GM10266 (cell line): ENCODE data around the gene RNF41.

Experiments
- DNase-seq: peaks from one replicate; pipeline ENCODE4 v3.0.0; 2012; ENCODE audit errors: extremely low spot score
- TF ChIP-seq, protein P1 (sequence below): IDR thresholded peaks from 2 replicates; pipeline ENCODE4 v1.5.1; 2012; ENCODE audit warnings: mild to moderate bottlenecking, low read depth; ENCODE audit not compliant: control insufficient read depth, insufficient read depth; ENCODE audit errors: missing control alignments

RNF41 gene

GRCh38 chr12:56242986-56243385, 21.3 kb upstream of the RNF41 start:
- TF ChIP-seq, protein P1, sequence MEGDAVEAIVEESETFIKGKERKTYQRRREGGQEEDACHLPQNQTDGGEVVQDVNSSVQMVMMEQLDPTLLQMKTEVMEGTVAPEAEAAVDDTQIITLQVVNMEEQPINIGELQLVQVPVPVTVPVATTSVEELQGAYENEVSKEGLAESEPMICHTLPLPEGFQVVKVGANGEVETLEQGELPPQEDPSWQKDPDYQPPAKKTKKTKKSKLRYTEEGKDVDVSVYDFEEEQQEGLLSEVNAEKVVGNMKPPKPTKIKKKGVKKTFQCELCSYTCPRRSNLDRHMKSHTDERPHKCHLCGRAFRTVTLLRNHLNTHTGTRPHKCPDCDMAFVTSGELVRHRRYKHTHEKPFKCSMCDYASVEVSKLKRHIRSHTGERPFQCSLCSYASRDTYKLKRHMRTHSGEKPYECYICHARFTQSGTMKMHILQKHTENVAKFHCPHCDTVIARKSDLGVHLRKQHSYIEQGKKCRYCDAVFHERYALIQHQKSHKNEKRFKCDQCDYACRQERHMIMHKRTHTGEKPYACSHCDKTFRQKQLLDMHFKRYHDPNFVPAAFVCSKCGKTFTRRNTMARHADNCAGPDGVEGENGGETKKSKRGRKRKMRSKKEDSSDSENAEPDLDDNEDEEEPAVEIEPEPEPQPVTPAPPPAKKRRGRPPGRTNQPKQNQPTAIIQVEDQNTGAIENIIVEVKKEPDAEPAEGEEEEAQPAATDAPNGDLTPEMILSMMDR: no peak
- DNase-seq: no peak

DNA sequence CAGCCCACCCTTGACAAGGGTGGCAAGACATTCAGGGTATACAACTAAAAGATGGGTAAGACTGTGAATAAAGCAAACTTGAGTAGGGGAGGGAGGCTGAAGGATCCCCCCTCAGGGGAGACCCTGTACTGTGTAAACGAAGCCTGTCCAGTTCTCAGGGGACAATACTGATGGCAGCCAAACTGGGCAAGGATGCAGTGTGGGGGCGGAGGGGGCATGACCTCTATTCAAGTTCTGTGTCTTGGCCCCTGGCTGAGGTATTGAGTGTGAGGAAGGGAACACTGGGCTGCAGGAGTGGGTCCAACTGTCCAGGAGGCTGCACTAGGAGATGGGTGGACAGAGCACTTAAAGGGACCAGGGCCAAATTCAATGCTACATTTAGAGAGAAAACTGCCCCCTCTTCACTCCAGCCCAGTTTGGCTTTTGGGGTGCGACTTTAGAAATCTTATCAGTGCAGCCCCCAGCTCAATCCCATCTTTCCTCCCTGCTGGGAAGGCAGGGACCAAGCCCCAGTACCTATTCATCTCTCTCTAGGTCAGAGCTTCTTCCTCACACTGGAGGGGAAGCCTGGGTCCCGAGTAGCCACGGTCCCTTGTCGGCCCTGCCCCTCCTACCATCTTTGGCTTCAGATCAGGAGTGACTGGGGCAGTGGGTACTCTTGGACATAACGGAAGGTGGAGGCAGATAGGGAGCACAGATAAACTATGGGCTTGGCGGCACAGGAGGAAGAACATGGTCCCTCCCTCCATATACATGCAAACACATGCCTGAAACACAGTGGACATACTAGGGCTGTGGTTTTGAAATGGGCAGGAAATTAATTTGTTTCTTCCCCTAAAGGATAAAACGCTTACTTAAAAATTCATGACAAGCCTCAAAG, 19.9 kb upstream of the RNF41 start:
- TF ChIP-seq, protein P1: no peak
- DNase-seq: no peak

DNA sequence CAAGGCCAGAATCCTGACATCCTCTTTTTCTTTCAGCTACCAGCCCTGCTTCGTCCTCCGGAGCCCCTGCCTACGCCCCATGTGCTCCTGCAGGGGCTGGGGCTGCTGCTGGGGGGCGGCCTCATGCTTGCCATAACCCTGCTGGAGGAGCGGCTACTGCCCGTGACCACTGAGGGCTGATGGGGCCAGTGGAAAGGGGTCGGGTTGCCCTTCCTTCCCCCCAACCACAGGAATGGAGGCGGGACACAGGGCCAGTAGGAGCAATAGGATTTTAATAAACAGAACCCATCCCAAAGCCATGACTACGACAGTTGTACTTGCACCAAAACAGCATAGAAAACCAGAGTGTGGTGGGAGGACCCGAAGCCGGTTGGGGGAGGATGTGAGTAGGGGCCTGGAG, 15.8 kb upstream of the RNF41 start:
- DNase-seq: no peak
- TF ChIP-seq, protein P1: no peak

- TF ChIP-seq, protein P1: no peak
- DNase-seq: no peak
Measured at GRCh38 chr12:56236985-56237384, 15.3 kb upstream of the RNF41 start.

DNA sequence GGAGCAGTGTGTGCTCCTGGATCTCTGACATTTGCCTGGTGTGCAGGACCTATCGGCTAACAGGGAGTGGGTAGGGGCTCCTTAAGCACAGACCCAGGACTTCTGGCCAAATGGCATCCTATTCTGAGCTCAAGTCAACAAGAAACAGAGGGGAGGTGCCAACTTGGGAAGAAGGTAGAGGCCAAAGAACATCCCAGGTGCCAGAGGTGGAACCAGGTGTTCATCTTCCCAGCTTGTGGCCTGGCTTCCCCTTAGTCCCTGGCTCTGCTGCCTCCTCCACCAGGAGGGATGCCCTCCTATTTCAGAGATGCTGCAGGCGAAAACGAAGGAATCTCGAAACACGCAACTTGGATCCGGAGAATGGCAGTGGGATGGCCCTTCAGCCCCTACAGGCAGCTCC, 14.4 kb upstream of the RNF41 start:
- TF ChIP-seq, protein P1: no peak

DNA sequence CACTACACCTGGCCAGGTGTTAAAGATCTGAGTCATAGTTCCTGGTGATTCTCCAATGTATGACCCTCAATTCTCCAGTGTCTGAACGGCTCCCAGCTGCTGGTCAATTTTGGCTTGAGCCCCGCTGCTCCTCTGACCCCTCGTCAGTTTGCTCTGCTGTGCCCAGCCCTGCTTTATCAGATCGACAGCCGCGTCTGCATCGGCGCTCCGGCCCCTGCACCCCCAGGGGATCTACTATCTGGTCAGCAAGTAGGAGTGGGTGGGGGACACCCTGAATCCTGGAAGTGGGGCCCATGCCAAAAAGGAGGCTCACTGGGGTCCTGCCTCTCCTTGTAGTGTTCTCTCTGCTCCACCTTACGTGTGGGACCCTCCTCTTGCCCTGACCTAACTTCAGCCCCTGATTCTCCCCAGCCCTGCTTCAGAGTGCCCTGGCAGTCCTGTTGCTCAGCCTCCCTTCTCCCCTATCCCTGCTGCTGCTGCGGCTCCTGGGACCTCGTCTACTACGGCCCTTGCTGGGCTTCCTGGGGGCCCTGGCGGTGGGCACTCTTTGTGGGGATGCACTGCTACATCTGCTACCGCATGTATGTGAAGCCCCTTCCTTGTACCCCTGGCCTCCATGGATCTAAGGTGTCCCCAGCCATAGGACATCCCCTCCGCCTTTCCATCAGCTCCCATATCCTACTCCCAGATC, 13.2 kb upstream of the RNF41 start:
- no peak for DNase-seq
- TF ChIP-seq, protein P1: no peak

More for the DNA sequence above, 14.4 kb upstream of the RNF41 start:
- DNase-seq: no peak

DNA sequence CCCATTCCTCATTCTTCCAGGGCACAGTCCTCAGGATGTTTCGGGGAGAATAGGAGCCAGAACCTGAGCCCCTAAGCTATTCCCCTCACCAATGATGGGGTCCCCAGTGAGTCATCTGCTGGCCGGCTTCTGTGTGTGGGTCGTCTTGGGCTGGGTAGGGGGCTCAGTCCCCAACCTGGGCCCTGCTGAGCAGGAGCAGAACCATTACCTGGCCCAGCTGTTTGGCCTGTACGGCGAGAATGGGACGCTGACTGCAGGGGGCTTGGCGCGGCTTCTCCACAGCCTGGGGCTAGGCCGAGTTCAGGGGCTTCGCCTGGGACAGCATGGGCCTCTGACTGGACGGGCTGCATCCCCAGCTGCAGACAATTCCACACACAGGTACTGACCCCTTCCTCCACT, 9.5 kb upstream of the RNF41 start:
- TF ChIP-seq, protein P1: no peak
- no peak for DNase-seq
